ENCODE results near the gene RYR1. TPM values are rescaled to one million over a fixed set of nuclear protein-coding genes. Genes with fewer than 3 reads are reported as not detected.
A peak's percentile ranks its signal among the peaks of the same experiment; 100 is the strongest.
"Not testable (repeated sequence)": the region's sequence is repeated elsewhere in the genome, so short reads cannot be mapped to it uniquely, and the experiment has no call there.

Gene RYR1
- total RNA-seq, 1 donor from 2014 or later, result 166 TPM

DNA sequence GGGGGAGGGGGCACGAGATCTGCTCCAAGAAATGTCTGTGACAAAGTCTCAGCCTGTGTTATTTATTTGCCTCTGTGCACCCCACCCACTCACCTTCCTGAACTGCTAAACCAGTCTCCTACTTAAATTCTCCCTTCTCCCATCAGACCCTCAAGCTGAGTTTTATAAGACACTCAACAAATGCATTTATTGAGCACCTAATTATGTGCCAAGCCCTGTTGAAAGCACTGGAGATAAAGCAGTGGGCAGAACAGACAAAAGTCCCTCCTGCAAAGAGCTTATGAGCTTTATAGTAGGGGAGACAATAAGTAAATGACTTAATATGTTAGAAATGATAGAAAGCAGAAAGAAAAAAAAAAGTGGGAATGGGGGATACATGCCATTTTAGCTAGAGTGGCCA lies 34.0 kb upstream of the RYR1 start:
- DNase-seq (ENCODE audit: low read depth), result no peak

DNA sequence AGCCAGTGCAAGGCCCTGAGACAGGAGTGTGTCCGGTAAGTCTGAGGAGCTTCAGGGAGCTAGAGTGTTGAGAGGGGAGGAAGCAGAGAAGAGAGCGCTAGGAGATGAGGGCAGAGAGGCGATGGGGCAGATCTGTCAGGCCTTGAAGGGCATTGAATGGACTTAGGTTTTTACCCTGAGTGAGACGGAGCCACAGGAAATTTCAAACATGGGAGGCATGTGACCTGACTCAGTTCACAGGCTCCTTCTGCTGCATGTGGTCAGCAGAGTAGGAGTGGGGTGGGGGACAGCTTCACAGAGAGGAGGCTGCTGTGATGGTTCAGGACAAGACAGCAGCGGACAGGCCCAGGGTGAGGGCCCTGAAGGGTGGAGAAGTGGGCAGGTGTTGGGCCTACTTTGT lies 33.1 kb upstream of the RYR1 start:
- DNase-seq (ENCODE audit: low read depth), result no peak

DNA sequence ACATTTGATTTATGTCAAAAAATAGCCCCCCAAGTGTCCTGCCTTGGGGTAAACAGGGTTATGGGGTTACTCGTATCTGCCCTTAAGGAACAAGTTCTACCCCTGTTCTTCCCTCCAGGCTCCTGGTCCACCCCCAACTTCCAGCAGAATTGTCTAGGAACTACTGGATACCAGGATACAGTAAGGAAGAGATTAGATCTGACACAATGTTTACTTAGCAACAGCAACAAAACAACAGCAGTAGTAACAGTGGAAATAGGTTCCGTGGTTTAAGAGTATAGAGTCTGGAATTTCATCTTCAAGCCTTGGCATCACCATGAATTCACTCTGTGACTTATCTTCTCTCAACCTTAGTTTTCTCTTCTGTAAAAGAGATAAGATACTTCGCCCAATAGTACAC lies 32.3 kb upstream of the RYR1 start:
- DNase-seq (ENCODE audit: low read depth), result no peak

DNA sequence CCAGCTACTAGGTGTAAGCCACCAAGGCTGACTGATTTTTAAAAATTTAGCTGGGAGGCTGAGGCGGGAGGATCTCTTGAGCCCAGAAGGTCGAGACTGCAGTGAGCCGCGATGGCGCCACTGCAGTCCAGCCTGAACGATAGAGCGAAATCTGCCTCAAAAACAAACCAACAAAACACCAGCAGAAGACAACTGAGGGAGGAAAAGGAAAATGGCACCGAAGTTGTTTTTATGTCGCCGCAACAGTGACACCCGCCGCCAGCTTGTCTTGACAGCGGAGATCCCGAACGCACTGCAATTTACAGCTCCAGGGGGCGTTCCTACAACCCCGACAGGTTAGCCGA lies 30.9 kb upstream of the RYR1 start:
- no peak for DNase-seq (ENCODE audit: low read depth)

DNA sequence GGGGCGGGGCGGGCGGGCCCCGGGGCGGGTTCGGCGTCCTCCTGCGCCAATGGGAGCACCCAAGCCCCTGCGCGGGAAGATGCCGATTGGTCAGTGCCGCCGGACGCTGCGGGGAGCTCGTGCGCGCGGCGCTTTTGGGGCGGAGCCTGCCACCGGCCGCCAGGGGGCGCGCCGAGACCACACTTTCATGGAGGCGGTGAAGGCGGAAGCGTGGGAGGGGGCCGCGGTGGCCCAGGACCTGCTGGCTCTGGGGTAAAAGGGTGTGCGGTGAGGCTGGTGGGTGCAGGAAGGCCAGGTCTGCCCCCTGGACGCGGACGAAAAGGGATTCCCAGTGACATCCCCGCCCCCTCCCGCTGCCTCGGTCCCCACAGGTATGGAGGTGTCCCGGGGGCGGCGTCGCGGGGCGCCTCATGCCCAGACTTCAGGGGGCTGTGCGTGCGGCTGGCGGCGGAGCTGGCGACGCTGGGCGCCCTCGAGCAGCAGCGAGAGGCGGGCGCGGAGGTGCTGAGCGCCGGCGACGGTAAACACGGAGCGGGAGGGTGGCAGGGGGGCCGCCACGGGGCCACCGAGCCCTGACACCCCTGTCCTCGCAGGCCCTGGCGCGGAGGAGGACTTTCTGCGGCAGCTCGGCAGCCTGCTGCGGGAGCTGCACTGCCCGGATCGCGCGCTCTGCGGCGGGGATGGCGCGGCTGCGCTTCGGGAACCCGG lies 30.4 kb upstream of the RYR1 start, which contains the start of gene FAM98C:
TSS of gene FAM98C (plus strand) at position 127 of the 708 bp plus-strand sequence. CDS start at position 188, 61 bp downstream.
- DNase-seq (ENCODE audit: low read depth), result peak; percentile 95

DNA sequence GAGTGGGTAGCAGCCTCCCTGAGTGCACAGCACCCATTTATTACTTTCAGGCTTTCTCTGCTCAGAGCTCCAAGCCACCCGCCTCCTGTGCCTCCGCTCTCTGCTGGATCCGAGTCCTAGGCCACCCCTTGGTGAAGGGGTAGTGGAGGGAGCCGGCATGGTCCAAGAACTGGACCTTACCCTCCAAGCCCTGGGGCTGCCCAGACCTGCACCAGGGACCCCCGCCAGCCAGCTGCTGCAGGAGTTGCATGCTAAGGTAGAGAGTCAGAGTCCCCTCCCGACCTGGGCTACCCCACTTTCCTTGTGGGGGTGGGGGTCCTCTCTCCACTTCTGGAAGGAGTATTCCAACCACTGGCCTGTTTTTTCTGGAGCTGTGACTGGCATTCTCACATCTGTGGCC lies 28.6 kb upstream of the RYR1 start:
- no peak for DNase-seq (ENCODE audit: low read depth)

DNA sequence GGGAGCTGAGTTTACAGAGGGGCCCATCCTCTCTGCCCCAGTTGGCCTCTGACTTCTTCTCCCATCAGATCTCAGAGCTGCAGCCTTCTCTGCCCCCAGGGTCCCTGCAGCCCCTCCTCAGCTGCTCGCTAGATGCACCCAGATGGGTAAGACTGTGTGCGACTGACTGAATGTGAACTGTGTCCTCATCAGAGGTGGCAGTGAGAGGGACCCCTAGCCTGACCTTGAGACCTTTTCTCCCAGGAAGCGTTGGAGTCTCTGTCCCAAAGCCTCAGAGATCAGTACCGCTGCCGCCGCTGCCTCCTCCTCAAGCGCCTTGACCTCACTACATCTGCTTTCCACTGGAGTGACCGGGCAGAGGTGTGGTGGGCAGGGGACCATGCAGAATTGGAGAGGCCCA lies 28.2 kb upstream of the RYR1 start:
- no peak for DNase-seq (ENCODE audit: low read depth)

DNA sequence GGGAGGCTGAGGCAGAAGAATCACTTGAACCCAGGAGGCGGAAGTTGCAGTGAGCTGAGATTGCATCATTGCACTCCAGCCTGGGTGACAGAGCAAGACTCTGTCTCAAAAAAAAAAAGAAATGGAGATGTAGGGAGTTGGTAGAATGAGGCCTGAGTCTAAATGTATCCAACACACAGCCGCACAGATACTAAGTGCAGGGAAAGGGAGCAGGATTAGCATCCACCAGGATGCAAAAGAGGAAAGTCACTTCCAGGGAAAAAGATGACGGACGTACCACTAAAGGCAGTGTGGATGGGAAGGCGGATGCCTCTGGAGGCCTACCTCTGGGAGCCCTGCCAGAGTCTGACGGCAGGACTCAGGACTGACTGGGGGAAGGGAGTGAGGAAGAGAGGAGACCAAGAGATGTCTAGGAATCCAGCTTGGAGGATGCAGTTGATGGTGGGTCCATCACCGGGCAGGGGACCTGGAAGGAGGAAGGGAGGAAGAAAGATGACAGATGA lies 23.8 kb upstream of the RYR1 start:
- peak; percentile 51 for DNase-seq (ENCODE audit: low read depth)

DNA sequence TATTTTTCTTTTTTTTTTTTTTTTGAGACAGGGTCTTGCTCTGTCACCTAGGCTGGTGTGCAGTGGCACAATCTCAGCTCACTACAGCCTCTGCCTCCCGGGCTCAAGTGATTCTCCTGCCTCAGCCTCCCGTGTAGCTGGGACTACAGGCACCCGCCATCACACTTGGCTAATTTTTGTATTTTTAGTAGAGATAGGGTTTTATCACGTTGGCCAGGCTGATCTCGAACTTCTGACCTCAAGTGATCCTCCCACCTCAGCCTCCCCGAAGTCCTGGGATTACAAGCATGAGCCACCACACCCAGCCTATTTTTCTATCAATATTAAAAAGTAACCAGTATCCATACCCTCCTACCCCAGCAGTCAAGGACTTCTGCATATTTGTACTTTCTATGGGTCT lies 23.1 kb upstream of the RYR1 start:
- not testable (repeated sequence) for DNase-seq (ENCODE audit: low read depth)

DNA sequence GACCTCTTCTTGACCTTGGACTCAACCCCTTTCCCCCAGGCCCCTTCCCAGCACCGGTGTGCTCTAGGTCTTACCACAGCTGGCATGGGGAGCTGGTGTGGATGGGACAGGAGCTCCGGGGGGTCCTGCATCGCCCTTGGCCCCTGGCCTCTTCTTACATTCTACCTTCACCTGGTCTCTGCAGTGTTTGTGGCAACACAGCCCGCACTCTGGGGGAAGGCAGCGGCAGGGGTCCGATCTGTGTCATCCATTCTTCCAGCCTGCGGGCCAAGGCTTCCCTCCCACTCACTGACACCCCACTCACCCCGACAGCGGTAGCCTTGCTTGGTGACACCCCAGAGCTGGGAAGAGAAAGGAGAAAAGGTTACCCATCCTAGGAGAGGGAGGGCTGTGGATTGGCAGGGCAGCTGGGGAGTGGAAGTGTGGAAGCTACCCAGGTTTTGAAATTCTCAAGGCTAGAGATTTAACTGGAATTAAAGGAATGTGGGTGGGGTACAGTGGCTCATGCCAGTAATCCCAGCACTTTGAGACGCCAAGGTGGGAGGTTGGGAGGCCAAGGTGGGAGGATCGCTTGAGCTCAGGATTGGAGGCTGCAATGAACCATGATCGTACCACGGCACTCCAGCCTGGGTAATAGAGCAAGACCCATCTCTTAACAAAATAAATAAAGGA lies 22.3 kb upstream of the RYR1 start:
- DNase-seq (ENCODE audit: low read depth), result peak; percentile 38

DNA sequence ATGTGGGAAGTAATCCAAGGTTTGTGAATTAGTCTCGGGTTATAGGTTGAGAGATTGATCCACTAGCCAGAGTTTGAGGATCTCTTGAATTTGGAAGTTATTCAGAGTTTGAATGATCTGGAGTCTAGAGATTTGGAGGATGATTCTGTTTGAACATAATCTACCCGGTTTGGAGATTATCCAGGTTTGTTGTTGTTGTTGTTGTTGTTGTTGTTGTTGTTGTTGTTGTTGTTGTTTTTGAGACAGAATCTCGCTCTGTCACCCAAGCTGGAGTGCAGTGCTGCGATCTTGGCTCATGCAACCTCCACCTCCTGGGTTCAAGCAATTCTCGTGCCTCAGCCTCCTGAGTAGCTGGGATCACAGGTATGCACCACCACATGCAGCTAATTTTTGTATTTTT lies 21.6 kb upstream of the RYR1 start:
- not testable (repeated sequence) for DNase-seq (ENCODE audit: low read depth)

DNA sequence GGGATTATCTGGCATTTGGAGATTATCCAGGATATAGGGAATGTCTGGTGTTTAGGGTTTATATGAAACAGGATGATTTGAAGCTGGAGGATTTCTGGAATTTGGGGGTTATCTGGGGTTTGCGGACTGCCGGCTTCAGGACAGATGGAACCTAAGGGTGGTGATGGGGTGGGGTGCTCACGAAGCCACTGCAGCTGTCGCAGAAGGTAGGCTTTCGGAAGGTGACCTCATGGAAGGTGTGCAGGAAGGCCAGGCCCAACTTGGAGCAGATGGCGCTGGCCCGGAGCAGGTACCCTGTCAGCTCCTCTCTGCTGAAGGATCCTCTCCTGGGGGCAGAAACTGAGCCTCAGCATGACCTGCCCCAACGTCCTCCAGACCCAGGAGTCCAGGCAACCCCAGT lies 21.0 kb upstream of the RYR1 start:
- DNase-seq (ENCODE audit: low read depth), result no peak

DNA sequence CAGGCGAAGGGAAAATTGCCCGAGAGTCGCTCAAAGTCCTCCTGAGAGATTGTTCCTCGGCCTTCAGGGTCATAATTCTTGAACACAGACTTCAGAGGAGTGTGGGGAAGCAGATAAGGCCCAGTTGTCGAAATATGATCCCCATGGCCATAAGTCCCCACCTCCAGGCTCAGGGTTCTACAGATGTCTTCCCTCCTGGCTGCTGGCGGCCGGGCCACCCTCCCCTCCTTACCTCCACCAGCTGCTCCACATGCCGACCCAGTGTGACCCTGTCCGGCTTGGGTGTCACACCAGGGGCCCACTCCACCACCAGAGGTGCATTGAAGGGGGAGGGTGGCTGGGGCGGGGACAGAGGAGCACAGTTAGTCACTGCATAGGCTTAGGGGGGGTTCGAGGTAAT lies 20.5 kb upstream of the RYR1 start:
- peak; percentile 61 for DNase-seq (ENCODE audit: low read depth)

DNA sequence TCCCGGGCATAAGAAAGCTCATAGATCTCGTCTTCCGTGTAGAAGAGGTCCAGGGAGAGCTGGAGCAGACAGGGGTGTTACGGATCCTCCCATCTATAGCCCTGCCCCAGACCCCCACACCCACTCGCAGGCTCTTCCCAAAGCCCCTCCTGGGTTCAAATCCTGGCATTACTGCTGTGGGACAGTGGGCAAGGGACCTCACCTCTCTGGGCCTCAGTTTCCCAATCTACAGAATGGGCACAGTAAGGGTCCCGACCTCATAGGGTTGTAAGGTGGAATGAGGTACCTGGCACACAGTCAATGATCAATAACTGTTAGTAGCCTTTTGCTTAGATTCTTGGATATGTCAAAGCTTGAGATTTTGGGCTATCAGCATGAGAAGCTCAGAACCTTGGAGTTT lies 20.1 kb upstream of the RYR1 start:
- DNase-seq (ENCODE audit: low read depth), result no peak

DNA sequence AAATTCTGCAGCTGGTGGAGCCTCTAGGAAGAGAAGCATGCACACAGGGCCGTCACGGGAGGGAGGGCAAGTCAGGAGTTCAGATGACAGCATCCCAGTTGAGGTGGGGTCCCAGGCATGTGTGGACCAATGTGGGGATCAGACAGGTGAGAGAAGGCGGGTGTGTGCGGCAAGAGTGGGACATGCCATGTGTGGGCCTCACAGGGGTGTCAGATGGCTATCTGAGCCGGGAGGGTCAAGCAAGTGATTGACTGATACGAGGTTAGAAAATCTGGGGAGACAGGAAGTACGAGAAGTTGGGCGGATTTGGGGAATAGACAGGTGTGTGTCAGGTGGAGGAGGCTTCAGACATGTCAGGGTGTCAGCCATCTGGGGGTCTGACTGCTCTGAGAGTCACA lies 16.3 kb upstream of the RYR1 start:
- DNase-seq (ENCODE audit: low read depth), result no peak

DNA sequence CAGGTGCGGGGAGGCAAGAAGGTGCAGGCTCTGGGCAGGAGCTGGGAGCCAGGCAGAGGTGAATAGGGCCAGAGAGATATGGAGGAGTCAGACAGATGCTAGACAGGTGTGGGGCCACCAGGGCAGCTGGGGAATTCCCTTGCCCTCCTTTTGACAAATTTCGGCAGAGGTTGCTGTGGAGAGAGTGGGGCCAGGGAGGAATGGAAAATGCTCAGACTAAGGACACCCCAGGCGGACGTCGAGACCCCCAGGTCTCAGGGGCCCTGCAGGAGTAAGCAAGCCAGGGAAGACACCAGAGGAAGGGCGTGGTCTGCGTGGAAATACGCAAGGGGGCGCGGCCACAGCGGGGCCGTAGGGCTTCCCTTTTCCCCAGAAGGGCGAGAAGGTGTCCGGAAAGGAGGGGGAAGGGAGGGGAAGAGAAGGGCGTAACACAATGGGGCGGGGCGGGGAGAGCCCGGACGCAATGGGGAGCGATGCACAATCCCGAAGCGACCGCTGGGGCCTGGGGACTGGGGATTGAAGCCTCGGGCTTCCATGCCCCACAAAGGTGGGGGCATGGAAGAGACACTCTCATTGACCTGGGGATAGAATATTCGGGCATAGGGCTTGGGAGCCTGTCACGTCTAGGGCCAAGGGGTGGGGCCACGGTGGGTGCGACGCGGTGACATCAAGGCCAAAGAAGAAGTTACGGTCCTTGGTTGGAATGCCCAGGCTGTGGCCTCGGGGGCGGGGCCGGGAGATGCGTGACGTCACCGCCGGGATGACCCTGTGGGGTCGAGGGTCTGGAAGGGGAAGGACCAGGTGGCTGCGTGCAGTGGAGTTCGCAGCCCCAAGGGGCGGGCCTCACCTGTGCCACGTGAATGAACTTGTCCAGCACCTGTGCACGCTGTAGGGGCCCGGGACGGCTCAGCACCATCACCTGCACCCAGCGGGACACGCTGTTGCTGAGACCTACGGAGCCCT lies 15.7 kb upstream of the RYR1 start:
- DNase-seq (ENCODE audit: low read depth), result no peak

DNA sequence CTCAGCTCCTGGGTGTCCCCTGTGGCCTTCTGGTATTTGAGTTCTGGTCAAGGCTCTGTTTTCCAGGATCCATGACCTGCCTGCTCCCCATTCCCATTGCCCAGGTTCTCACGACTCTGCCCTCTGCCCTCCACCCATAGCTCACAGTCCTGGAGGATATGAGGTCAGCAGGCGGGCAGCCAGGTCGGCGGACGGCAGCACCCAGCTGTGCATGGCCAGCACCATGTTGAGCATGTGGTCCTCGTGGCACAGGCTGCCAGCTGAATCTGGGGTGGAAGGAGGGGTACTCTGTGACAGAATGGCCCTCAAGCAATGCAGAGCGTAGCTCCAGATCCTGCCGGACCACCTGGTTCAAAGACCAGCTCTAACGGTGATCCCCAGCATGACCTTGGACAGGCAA lies 12.6 kb upstream of the RYR1 start:
- no peak for DNase-seq (ENCODE audit: low read depth)

DNA sequence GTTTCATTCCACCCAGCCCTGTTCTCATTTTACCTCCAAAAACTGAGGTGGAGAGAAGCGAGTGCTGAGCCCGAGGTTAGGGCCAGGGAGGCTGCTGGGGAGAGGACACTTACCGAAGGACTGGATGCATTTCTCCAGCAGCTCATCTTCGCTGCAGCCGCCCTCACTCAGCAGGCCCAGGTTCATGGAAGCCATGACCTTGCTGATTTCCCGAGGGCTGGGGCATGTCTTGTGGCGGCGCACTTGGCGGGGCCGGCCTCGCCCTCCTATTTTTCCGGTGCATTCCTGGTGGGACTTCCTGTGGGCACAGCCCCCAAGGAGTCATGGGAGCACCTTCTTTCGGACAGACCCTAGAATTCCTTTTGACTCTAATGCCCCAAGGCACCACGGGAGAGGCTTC lies 11.6 kb upstream of the RYR1 start:
- DNase-seq (ENCODE audit: low read depth), result no peak

DNA sequence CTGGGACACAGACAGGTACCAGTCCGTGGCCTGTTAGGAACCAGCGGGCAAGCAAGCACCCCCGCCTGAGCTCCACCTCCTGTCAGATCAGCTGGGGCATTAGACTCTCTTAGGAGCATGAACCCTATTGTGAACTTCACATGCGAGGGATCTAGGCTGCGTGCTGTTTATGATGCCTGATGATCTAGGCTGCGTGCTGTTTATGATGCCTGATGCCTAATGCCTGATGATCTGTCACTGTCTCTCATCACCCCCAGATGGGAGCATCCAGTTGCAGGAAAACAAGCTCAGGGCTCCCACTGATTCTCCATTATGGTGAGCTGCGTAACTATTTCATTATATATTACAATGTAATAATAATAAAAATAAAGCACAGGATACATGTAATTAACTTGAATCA lies 11.1 kb upstream of the RYR1 start:
- no peak for DNase-seq (ENCODE audit: low read depth)

DNA sequence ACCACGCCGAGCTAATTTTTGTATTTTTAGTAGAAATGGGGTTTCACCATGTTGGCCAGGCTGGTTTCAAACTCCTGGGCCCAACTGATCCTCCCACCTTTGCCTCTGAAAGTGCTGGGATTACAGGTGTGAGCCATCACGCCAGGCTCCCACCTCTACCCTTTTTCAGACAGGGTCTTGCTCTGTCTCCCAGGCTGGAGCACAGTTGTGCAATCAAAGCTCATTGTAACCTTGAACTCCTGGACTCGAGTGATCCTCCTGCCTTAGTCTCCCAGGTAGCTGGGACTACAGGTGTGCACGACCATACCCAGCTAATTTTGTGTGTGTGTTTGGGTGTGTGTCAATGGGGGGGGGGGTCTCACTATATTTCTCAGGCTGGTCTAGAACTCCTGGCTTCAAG lies 9.2 kb upstream of the RYR1 start:
- DNase-seq (ENCODE audit: low read depth), result no peak

DNA sequence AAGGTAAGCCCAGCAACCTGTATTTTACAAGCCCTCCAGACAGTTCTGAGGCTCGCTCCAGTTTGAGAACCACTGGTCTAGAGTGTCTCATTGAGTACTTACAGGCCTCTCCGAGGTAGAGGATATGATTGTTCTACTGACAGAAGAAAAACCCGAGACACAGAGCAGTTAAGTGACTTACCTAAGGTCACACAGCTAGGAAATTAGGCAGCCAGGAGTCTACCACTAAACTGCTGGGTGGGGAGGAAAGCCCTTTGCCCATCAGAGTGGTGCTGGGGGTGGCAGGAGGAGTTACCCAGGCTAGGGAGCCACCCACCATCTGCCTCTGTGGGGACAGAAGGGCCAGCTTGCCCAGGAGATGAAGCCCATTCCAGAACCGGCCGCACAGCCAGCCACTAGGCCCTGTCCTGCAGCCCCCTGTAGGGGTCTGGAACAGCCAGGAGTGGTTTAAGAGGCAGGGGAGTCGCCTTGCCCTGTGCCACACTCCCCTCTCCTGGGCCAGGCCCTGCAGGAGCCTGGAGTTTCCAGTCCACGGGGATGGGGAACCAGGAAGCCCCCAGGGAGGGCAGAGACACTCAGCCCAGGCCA lies 8.2 kb upstream of the RYR1 start:
- DNase-seq (ENCODE audit: low read depth), result no peak

Data from myocyte (in vitro differentiated cells).